ENCODE results near the gene MAGOHB. TPM values are rescaled to one million over a fixed set of nuclear protein-coding genes. Genes with fewer than 3 reads are reported as not detected.
A peak's percentile ranks its signal among the peaks of the same experiment; 100 is the strongest.
"Not testable (repeated sequence)": the region's sequence is repeated elsewhere in the genome, so short reads cannot be mapped to it uniquely, and the experiment has no call there.

Gene MAGOHB
- total RNA-seq, 1 donor from 2014 or later = 38.7 TPM

GRCh38 chr12:10612984-10613348 lies 443 bp downstream of the MAGOHB start:
- H3K4me1 Mint-ChIP-seq = peaks cover 26% of the 10 kb centered on the region
- peak overlapping the region; percentile 100 for H3K27ac Mint-ChIP-seq
- H3K9me3 Mint-ChIP-seq = no peaks in the 10 kb centered on the region
- peaks cover 9% of the 10 kb centered on the region for H3K36me3 Mint-ChIP-seq
- TF ChIP-seq CTCF (IDR thresholded peaks at IDR 0.05; ENCODE audit: unreplicated experiment) = no peak
- peak overlapping the region; percentile 100 for H3K4me3 Mint-ChIP-seq
- DNase-seq (ENCODE audit: low spot score in 2 of 2, unreplicated experiment in 2 of 2) = no peak
- peaks cover 3% of the 10 kb centered on the region for H3K27me3 Mint-ChIP-seq (ENCODE audit: low read depth)

DNA sequence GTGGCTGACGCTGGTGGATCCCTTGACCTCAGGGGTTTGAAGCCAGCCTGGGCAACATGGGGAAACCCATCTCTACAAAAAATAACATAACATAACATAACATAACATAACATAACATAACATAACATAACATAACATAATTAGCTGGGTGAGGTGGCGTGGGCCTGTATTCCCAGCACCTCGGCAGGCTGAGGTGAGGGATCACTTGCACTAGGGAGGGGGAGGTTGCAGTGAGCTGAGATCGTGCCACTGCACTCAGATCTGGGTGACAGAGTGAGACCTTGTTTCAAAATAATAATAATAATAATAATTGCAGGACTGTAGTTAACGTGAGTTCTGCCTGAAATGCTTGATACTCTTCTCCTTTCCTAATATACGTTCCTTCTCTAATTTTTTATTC lies 1.3 kb downstream of the MAGOHB start:
- Mint-ChIP-seq H3K4me1 (peaks cover 26% of the 10 kb centered on the region), H3K9me3 (no peaks in the 10 kb centered on the region), H3K36me3 (peaks cover 9% of the 10 kb centered on the region), H3K27me3 (ENCODE audit: low read depth) (peaks cover 3% of the 10 kb centered on the region), H3K4me3 (peak overlapping the region; percentile 100), H3K27ac (peak overlapping the region; percentile 100)
- no peak for DNase-seq (ENCODE audit: low spot score in 2 of 2, unreplicated experiment in 2 of 2)
- no peak for TF ChIP-seq CTCF (IDR thresholded peaks at IDR 0.05; ENCODE audit: unreplicated experiment)

- Mint-ChIP-seq H3K4me1 (peaks cover 26% of the 10 kb centered on the region), H3K4me3 (peak overlapping the region; percentile 100)
- not testable (repeated sequence) for H3K27me3 Mint-ChIP-seq (ENCODE audit: low read depth); H3K36me3 Mint-ChIP-seq; DNase-seq (ENCODE audit: low spot score in 2 of 2, unreplicated experiment in 2 of 2); H3K9me3 Mint-ChIP-seq; H3K27ac Mint-ChIP-seq
These were observed 2.2 kb downstream of the MAGOHB start for GRCh38 chr12:10611258-10611657.

DNA sequence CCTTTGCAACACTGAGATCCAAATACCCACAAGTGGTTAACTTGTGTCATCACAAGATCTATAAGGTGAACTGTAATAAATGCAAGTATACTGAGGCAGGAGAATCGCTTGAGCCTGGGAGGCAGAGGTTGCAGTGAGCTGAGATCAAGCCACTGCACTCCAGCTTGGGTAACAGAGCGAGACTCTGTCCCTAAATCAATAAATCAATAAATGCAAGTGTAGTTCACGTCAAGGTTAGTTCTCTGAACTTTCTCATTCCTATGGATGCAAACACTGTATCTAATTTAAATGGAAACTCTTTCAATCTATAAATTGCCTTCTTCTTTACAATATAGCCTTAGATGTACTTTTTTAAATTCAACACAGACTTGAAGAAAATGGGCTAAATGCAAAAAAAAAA lies 3.2 kb downstream of the MAGOHB start:
- Mint-ChIP-seq H3K9me3 (no peaks in the 10 kb centered on the region), H3K36me3 (peaks cover 9% of the 10 kb centered on the region), H3K4me3 (no peak overlapping the region), H3K4me1 (peaks cover 26% of the 10 kb centered on the region), H3K27ac (no peak overlapping the region), H3K27me3 (ENCODE audit: low read depth) (peaks cover 3% of the 10 kb centered on the region)
- TF ChIP-seq CTCF (IDR thresholded peaks at IDR 0.05; ENCODE audit: unreplicated experiment) = no peak
- no peak for DNase-seq (ENCODE audit: low spot score in 2 of 2, unreplicated experiment in 2 of 2)

DNA sequence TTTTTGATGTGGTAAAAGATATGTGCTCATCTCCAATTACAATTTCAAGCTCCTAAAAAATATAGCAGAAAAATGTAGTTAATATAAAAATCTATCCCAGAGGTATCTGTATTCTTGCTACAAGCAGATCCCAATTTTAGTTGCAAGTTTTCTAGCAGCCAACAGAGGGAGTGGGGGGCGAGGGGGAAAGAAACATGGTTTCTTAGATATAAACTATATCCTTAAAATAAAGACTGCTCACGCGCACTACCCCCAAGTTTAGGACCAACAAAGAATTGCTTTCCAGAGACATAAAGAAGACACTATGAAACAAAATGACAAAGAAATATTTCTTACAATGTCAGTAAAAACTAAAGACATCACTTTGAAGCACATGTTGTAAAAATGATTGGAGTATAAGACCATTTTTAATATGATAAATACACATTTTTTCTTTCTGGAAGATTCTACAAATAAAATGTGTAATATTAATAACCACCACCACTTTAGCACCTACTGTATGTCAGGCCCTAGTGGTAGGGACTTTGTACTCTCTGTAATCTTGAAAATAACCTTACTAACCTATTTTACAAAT lies 5.4 kb downstream of the MAGOHB start:
- no peak overlapping the region for H3K27ac Mint-ChIP-seq
- peaks cover 17% of the 10 kb centered on the region for H3K36me3 Mint-ChIP-seq
- H3K9me3 Mint-ChIP-seq = no peaks in the 10 kb centered on the region
- H3K4me1 Mint-ChIP-seq = peaks cover 17% of the 10 kb centered on the region
- no peak for TF ChIP-seq CTCF (IDR thresholded peaks at IDR 0.05; ENCODE audit: unreplicated experiment)
- no peaks in the 10 kb centered on the region for H3K27me3 Mint-ChIP-seq (ENCODE audit: low read depth)
- DNase-seq (ENCODE audit: low spot score in 2 of 2, unreplicated experiment in 2 of 2) = no peak
- H3K4me3 Mint-ChIP-seq = no peak overlapping the region

- DNase-seq (ENCODE audit: low spot score in 2 of 2, unreplicated experiment in 2 of 2) = no peak
- no peak for TF ChIP-seq CTCF (IDR thresholded peaks at IDR 0.05; ENCODE audit: unreplicated experiment)
- Mint-ChIP-seq H3K4me3 (no peak overlapping the region), H3K9me3 (no peaks in the 10 kb centered on the region), H3K27me3 (ENCODE audit: low read depth) (no peaks in the 10 kb centered on the region), H3K36me3 (peaks cover 8% of the 10 kb centered on the region), H3K4me1 (no peaks in the 10 kb centered on the region), H3K27ac (no peak overlapping the region)
These were observed 11.5 kb downstream of the MAGOHB start for GRCh38 chr12:10601860-10602259.
